Thyroid gland (tissue), 4 donors: Measurements from ENCODE around the gene TNNI2.

Experiments used
- CTCF ChIP-seq, 6 experiments: fragments of 200-600 bp in 3 of 6; fragments of 450-650 bp in 3 of 6; sonication (generic) in 3 of 6; IDR thresholded peaks; one replicate each; pipeline ENCODE4 v1.5.1; 2016 to 2019; ENCODE audit warnings: antibody characterized with exemption in 6 of 6, mild to moderate bottlenecking in 2 of 6, inconsistent platforms in 1 of 6, moderate library complexity in 1 of 6
- POLR2A ChIP-seq, 2 donors: fragments of 450-650 bp; IDR thresholded peaks; one replicate each; pipeline ENCODE4 v1.6.1; 2017; ENCODE audit warnings: antibody characterized with exemption in 2 of 2, mild to moderate bottlenecking in 2 of 2, moderate library complexity in 1 of 2

GRCh38 chr11:1838426-1839144 lies at the start of gene TNNI2:
- TF ChIP-seq CTCF (IDR thresholded peaks at IDR 0.05), result no peak
- TF ChIP-seq POLR2A (IDR thresholded peaks at IDR 0.05), result no peak
